NCI-H446 (cell line): Measurements from ENCODE around the gene THAP6.
A peak's percentile ranks its signal among the peaks of the same experiment; 100 is the strongest.
"Not testable (repeated sequence)": the region's sequence is repeated elsewhere in the genome, so short reads cannot be mapped to it uniquely, and the experiment has no call there.

ENCODE experiments used
- DNase-seq, 2 experiments: peaks; one replicate each; lab custom pipeline; 2025; lab: John Stamatoyannopoulos, UW

The THAP6 gene

GRCh38 chr4:75525910-75526309 lies 11.6 kb downstream of the THAP6 start:
- DNase-seq, result no peak

DNA sequence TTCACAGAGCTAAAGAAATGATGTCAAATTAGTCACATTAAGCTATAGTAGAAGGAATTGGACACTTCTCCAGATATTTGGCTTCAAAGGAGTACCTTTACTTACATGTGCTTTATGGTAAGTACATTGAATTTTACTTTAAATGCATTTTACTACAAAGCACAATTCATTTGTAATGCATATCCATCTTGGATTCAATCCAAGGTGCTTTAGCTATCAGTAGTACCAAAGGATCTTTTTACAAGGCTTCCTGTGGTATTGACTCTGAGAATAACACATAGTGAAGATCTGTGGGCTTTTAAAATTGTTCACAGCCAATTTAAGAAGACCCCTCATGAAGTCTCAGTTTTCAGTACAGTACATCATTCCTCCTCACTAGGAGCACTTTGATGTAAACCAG lies 13.2 kb downstream of the THAP6 start:
- no peak for DNase-seq

DNA sequence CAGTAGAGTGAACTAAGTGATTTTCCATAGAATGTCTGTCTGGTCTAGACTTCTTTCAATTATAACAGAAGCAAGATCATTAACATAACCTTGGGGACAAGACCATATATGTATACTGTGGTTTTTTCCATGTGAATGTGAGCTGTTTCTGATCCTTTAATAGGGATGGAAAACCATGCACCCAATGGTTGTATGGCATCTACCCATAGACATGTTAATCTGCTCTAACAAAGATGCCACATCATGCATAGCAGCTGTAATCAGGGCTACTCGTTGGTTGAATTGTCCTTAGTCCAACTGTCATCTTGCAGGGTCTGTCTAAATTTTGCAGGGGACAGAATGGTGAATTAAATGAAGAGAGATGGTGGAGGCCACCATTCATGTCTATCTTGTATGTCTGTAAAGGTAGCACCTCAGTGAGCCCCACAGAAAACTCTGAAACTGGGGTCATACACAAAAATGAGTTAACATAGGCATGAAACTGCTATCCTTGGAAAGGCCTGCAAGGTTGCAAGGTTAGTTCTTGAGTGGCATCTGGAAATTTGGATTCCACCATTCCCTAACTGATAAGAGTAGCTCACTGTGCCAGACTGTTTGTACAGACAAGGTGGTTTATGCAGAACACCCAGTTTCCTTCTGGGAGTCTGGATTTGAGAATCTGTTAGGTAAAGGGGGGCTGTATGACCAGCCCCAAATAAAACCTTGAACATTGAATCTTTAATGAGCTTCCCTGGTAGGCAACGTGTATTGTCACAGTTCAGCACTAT lies 16.5 kb downstream of the THAP6 start:
- DNase-seq, result no peak

DNA sequence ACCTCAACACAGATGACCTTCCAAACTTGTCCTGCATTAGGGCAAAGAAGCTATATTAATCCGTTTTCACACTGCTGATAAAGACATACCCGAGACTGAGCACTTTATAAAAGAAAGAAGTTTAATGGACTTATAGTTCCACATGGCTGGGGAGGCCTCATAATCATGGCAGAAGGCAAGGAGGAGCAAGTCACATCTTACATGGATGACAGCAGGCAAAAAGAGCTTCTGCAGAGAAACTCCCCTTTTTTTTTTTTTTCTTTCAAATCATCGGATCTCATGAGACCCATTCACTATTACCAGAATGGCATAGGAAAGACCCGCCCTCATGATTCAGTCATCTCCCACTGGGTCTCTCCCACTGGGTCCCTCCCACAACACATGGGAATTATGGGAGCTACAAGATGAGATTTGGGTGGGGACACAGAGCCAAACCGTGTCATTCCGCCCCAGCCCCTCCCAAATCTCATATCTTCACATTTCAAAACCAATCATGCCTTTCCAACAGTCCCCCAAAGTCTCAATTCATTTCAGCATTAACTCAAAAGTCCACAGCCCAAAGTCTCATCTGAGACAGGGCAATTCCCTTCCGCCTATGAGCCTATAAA lies 17.4 kb downstream of the THAP6 start:
- DNase-seq, result not testable (repeated sequence)

DNA sequence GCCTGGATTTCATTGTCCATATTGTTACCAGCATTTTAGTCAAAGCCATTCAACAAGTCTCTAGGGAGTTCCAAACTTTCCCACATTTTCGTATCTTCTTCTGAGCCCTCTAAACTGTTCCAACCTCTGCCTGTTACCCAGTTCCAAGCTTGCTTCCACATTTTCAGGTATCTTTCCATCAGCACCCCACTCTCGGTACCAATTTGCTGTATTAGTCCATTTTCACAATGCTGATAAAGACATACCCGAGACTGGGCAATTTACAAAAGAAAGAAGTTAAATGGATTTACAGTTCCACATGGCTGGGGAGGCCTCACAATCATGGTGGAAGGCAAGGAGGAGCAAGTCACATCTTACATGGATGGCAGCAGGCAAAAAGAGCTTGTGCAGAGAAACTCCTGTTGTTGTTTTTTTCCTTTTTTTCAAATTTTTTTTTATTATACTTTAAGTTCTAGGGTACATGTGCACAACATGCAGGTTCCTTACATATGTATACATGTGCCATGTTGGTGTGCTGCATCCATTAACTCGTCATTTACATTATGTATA lies 19.1 kb downstream of the THAP6 start:
- DNase-seq, result not testable (repeated sequence)

GRCh38 chr4:75533926-75534325 lies 19.7 kb downstream of the THAP6 start:
- DNase-seq, result not testable (repeated sequence)

DNA sequence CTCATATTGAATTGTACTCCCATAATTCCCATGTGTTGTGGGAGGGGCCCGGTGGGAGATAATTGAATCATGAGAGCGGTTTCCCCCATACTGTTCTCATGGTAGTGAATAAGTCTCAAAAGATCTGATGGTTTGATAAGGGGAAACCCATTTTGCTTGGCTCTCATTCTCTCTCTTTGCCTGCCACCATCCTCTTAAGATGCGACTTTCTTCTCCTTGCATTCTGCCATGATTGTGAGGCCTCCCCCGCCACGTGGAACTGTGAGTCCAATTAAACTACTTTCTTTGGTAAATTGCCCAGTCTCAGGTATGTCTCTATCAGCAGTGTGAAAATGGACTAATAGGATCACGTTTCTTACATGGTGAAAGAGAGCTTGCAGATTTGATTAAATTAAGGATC lies 23.0 kb downstream of the THAP6 start:
- DNase-seq, result not testable (repeated sequence)

DNA sequence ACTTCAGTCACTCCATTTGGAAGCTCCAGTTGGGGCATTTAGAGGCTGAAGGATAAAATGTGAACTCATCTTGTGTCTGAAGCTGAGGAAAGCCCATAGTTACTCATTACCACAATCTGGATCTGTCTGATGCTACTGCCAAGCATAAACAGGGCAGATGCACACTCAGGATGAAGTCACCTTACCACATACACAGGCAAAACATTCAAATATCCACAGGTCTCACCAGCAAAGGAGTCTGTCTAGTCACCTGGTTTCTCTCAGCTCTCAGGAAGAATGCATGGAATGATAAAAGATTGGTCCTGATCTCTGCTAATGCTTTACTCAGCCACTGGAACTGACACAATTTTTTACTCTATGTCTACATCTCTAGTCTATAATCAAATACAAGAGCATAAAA lies 28.6 kb downstream of the THAP6 start:
- no peak for DNase-seq

DNA sequence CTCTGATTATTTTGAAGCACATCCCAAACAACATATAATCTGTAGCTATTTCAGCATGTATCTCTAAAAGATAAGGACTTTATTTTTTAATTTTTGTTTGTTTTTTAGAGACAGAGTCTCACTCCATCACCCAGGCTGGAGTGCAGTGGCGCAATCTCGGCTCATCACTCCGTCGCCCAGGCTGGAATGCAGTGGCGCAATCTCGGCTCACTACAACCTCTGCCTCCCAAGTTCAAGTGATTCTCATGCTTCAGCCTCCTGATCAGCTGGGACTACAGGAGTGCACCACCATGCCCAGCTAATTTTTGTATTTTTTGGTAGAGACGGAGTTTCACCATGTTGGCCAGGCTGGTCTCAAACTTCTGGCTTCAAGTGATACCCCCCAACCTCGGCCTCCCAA lies 29.9 kb downstream of the THAP6 start:
- DNase-seq, result not testable (repeated sequence)

GRCh38 chr4:75544870-75545269 lies 30.6 kb downstream of the THAP6 start:
- no peak for DNase-seq

GRCh38 chr4:75545526-75545925 lies 31.3 kb downstream of the THAP6 start:
- DNase-seq, result no peak

GRCh38 chr4:75547647-75548387 lies 33.5 kb downstream of the THAP6 start:
- DNase-seq, result peak in 1 of 2 experiments; percentile 2

- DNase-seq, result no peak
These were observed 34.7 kb downstream of the THAP6 start for GRCh38 chr4:75549019-75549418.

GRCh38 chr4:75552452-75552851 lies 38.2 kb downstream of the THAP6 start:
- DNase-seq, result no peak

DNA sequence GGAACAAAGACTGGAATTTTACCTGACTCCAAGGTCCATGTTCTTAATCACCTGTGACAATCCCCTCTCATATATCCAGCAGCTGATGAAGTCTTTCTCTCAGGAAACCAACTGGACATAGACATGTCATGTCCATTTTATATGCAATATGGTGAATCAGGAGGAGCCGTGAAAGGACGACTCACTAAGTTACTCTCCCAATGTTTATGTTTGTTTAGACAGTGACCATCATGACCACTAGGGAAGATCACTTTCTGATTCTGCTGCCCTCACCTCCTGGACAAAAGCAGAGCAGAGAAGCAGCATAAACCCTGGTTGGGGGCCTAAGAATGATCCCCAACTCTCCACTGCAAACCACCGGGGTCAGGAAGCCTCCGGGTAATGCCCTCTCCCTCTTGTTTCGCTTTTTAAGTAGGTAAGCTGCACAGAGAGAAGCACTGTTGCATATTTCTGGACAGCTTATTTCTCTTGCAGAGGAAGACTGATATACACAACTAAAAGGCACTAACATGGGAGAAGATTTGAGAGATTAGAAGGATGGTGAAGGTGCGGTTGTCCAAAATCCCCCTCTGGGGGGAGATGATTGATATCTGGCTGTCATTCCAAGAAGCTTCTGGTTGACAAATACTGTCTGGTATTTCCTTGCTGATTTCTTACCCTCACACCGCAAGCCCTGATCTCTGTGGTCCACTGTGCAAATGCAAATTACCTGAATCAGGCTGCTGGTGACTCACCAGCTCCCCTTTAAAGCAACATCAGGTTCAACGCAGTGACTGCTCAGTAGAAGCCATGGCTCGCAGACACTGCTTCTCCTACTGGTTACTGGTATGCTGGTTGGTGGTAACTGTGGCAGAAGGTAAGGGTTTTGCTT lies 41.3 kb downstream of the THAP6 start, which contains the start of gene ODAPH:
Gene ODAPH, plus strand, starts transcription at position 773 of the 871 bp plus-strand sequence. Its CDS starts 17 bp downstream, at position 790.
- DNase-seq, result no peak

DNA sequence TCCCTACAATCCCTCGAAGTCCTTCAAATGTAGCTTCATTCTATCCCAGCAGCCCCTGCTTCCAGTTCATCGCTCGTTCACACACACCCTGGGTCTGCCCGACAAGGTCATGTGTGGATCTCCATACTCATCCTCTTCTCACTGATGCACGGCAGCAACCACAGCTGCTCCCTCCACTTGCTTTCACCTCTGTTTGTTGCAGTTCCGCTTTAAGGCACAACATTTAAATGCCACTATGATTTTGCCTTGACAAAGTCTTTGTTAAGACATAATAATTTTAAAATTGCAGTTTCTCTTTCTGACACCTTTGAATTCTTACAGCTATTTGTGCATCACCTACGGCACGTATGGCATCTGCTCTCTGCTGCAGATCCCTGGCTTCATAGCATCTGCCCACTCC lies 43.4 kb downstream of the THAP6 start:
- DNase-seq, result no peak

GRCh38 chr4:75561789-75562188 lies 47.5 kb downstream of the THAP6 start:
- DNase-seq, result no peak

GRCh38 chr4:75564023-75564422 lies 49.8 kb downstream of the THAP6 start:
- DNase-seq, result no peak

DNA sequence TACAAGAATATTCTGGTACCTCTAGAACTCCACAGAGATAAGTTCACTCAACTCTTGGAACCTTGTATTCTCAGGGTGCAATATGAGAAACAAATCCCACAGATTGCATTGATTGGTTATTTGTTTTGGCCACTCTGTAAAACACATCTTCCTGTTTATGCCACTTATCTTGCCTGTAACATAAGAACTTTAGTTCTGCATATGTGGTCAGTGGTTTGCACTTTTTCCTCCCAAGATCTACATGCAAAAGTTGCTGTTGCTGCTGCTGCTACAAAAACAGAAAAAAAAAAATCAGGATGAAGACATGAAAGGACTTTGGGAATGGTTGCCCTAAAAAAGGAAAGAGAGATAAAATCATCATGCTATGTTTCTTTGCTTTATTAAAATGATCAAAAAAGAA lies 51.2 kb downstream of the THAP6 start:
- no peak for DNase-seq

DNA sequence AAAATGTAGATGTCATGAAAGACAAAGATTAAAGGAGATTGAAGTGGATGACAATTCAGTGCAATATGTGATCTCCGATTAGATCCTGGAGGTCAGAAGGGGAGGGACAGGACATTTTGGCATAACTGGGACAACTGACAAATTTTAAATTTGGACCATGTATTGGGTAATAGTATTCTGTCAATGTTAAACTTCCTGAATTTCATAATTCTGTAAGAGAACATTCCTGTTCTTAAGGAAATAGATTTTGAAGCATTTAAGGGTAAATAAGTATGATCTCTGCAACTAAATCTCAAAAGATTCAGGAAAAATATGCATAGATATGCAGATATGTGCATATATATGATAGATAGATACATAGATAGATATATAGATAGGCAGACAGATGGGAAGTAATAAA lies 52.6 kb downstream of the THAP6 start:
- no peak for DNase-seq

DNA sequence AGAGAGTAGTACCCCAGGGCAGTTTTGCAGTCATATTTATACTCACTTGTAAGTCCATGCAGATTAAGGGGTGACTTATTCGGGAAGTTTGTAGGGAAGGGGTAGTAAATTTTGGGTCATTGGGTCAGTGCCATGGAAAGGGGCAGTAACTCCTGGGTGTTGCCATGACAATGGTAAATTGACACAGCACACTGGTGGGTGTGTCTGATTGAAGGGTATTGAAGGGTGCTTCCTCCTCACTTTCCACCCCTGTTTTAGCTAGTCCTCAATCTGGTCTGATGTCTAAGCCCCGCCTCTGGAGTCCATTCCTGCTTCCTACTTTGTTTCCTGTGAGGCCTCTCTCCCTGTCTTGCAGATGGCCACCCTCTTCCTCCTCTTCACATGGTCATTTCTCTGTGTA lies 53.5 kb downstream of the THAP6 start:
- DNase-seq, result no peak
